Astrocyte (in vitro differentiated cells and primary cell): ENCODE results near the gene PTPA. TPM values are rescaled to one million over a fixed set of nuclear protein-coding genes. Genes with fewer than 3 reads are reported as not detected.
A peak's percentile ranks its signal among the peaks of the same experiment; 100 is the strongest.

Experiments used
- DNase-seq: peaks from one replicate; pipeline ENCODE4 v3.0.0-alpha.2; 2010; ENCODE audit warnings: low read depth
- FAIRE-seq: peaks from 2 replicates; lab custom pipeline; 2011; peaks lifted over from hg19 to GRCh38; lab: Jason Lieb, UNC
- H2AFZ ChIP-seq: 2 replicates; pipeline ENCODE4 v1.6.0; 2012; ENCODE audit warnings: low read depth, low read length, inconsistent platforms
- H3K27ac ChIP-seq: 2 replicates; pipeline ENCODE4 v1.5.1; 2011; ENCODE audit warnings: low read depth, low read length, inconsistent platforms
- H3K27me3 ChIP-seq: 2 replicates; pipeline ENCODE4 v1.6.0; 2011; ENCODE audit warnings: low read length, inconsistent platforms; ENCODE audit not compliant: insufficient read depth
- H3K36me3 ChIP-seq: 2 replicates; pipeline ENCODE4 v1.5.1; 2011; ENCODE audit warnings: low read length, inconsistent platforms; ENCODE audit not compliant: insufficient read depth
- H3K4me1 ChIP-seq: 2 replicates; pipeline ENCODE4 v1.5.1; 2011; ENCODE audit warnings: low read length, inconsistent platforms; ENCODE audit not compliant: insufficient read depth
- H3K4me2 ChIP-seq: 2 replicates; pipeline ENCODE4 v1.6.0; 2012; ENCODE audit warnings: low read length, inconsistent platforms
- H3K4me3 ChIP-seq: 2 replicates; pipeline ENCODE4 v1.5.1; 2011; ENCODE audit warnings: low read depth, mild to moderate bottlenecking, low read length, inconsistent platforms; ENCODE audit not compliant: insufficient read depth
- H3K79me2 ChIP-seq: 2 replicates; pipeline ENCODE4 v1.6.0; 2012; ENCODE audit warnings: mild to moderate bottlenecking, low read length, inconsistent platforms; ENCODE audit not compliant: insufficient read depth
- H3K9ac ChIP-seq: 2 replicates; pipeline ENCODE4 v1.6.0; 2012; ENCODE audit warnings: mild to moderate bottlenecking, low read length, inconsistent platforms
- H3K9me3 ChIP-seq: 2 replicates; pipeline ENCODE4 v1.5.1; 2012; ENCODE audit warnings: low read depth, mild to moderate bottlenecking, low read length, inconsistent platforms; ENCODE audit not compliant: insufficient read depth
- H4K20me1 ChIP-seq: 2 replicates; pipeline ENCODE4 v1.6.0; 2012; ENCODE audit warnings: low read length, inconsistent platforms; ENCODE audit not compliant: insufficient read depth
- H3K27ac Mint-ChIP-seq: one replicate; pipeline ENCODE4 v1.8.0; 2021; ENCODE audit warnings: mild to moderate bottlenecking, mixed read lengths; ENCODE audit not compliant: unreplicated experiment
- H3K27me3 Mint-ChIP-seq: one replicate; pipeline ENCODE4 v1.8.0; 2021; ENCODE audit warnings: low read depth, mixed read lengths; ENCODE audit not compliant: unreplicated experiment
- H3K36me3 Mint-ChIP-seq: one replicate; pipeline ENCODE4 v1.8.0; 2021; ENCODE audit warnings: low read depth, mixed read lengths; ENCODE audit not compliant: unreplicated experiment
- H3K4me1 Mint-ChIP-seq: one replicate; pipeline ENCODE4 v1.8.0; 2021; ENCODE audit warnings: low read depth, mixed read lengths; ENCODE audit not compliant: unreplicated experiment
- H3K4me3 Mint-ChIP-seq: one replicate; pipeline ENCODE4 v1.8.0; 2021; ENCODE audit warnings: mild to moderate bottlenecking, moderate library complexity, mixed read lengths; ENCODE audit not compliant: unreplicated experiment
- H3K9me3 Mint-ChIP-seq: one replicate; pipeline ENCODE4 v1.8.0; 2021; ENCODE audit warnings: mild to moderate bottlenecking, mixed read lengths; ENCODE audit not compliant: unreplicated experiment
- CTCF ChIP-seq: IDR thresholded peaks from 2 replicates; pipeline ENCODE4 v1.5.1; 2011; ENCODE audit warnings: low read depth, mild to moderate bottlenecking, inconsistent platforms, low read length, moderate library complexity; ENCODE audit not compliant: insufficient read depth
- EZH2 ChIP-seq: IDR thresholded peaks from 2 replicates; pipeline ENCODE4 v1.6.1; 2012; ENCODE audit warnings: mild to moderate bottlenecking, low read length, inconsistent platforms; ENCODE audit not compliant: insufficient read depth
- total RNA-seq: library from RNA; stranded (reverse); gene quantifications from 2 replicates; pipeline ENCODE4 v1.2.1, GENCODE V29; 2021

PTPA gene
- total RNA-seq, 1 donor from 2014 or later, result 122 TPM

- Histone ChIP-seq H3K4me2 (peak overlapping the region; percentile 99), H3K27ac (peak overlapping the region; percentile 57), H3K9ac (peak overlapping the region; percentile 94), H3K79me2 (peaks cover 32% of the 10 kb centered on the region), H3K36me3 (peaks cover 2% of the 10 kb centered on the region), H3K27me3 (no peaks in the 10 kb centered on the region), H4K20me1 (peaks cover 27% of the 10 kb centered on the region), H3K4me1 (peaks cover 12% of the 10 kb centered on the region), H3K9me3 (no peaks in the 10 kb centered on the region), H3K4me3 (peak overlapping the region; percentile 91), H2AFZ (peak overlapping the region; percentile 96)
- DNase-seq, result no peak
- H3K4me3 Mint-ChIP-seq, result peak overlapping the region; percentile 85
- H3K9me3 Mint-ChIP-seq, result peaks cover 2% of the 10 kb centered on the region
- no peaks in the 10 kb centered on the region for H3K27me3 Mint-ChIP-seq
- H3K27ac Mint-ChIP-seq, result no peak overlapping the region
- TF ChIP-seq CTCF, result no peak
- TF ChIP-seq EZH2, result no peak
- no peaks in the 10 kb centered on the region for H3K4me1 Mint-ChIP-seq
- peaks cover 4% of the 10 kb centered on the region for H3K36me3 Mint-ChIP-seq
- FAIRE-seq, result no peak
These were observed 29.8 kb upstream of the PTPA start for GRCh38 chr9:129081388-129081904.

GRCh38 chr9:129084087-129084486 lies 27.1 kb upstream of the PTPA start:
- Histone ChIP-seq H3K9ac (no peak overlapping the region), H3K27me3 (no peaks in the 10 kb centered on the region)

More at GRCh38 chr9:129084087-129084486, 27.1 kb upstream of the PTPA start:
- Mint-ChIP-seq H3K27me3 (no peaks in the 10 kb centered on the region), H3K9me3 (peaks cover 2% of the 10 kb centered on the region), H3K36me3 (peaks cover 6% of the 10 kb centered on the region), H3K27ac (no peak overlapping the region), H3K4me3 (no peak overlapping the region), H3K4me1 (no peaks in the 10 kb centered on the region)
- Histone ChIP-seq H3K4me2 (no peak overlapping the region), H3K27ac (no peak overlapping the region), H3K36me3 (peaks cover 8% of the 10 kb centered on the region), H2AFZ (no peak overlapping the region), H3K4me3 (no peak overlapping the region), H4K20me1 (peaks cover 27% of the 10 kb centered on the region), H3K79me2 (peaks cover 32% of the 10 kb centered on the region), H3K4me1 (peaks cover 12% of the 10 kb centered on the region), H3K9me3 (no peaks in the 10 kb centered on the region)
- DNase-seq (no peak), FAIRE-seq (no peak)
- TF ChIP-seq EZH2 (no peak), CTCF (no peak)
